Right lobe of liver (tissue), 4 donors: Measurements from ENCODE around the gene UNC79.

Experiments used
- POLR2A ChIP-seq: fragments of 450-650 bp; IDR thresholded peaks from one replicate; pipeline ENCODE4 v1.6.1; 2017; ENCODE audit warnings: antibody characterized with exemption, mild to moderate bottlenecking
- TF ChIP-seq, protein P1 (sequence below), 4 donors: fragments of 200-600 bp in 3 of 4; fragments of 450-650 bp in 1 of 4; IDR thresholded peaks; one replicate each; pipeline versions ENCODE4 v1.5.1 to v1.8.0; 2016 to 2022; ENCODE audit warnings: antibody characterized with exemption in 4 of 4, mild to moderate bottlenecking in 2 of 4
- donor health status: DM: no; HTN: no; CAD: no.
- donor health status: DM: no; HTN: no; CAD: no.
- donor health status: DM: no; HTN: yes; CAD: no.

DNA sequence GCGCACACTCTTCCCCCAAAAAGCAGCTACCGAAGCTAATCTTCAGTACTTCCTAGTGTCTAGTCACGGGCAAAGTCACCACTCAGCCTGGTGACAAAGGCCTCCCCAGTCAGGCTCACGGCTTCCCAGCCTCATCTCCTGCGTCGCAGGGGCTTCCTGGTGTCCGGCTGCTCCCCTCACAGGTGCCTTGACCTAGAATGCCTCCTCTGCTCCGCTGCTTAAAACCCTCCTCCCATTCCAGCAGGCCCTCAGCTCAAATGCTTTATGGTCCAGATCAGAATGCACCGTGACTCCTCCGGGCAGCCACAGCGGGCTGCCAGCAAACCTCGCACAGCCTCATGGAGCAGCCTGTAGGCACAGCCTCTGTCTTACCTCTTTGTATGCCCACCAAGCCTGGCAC, 304.5 kb downstream of the UNC79 start:
- TF ChIP-seq, protein P1, sequence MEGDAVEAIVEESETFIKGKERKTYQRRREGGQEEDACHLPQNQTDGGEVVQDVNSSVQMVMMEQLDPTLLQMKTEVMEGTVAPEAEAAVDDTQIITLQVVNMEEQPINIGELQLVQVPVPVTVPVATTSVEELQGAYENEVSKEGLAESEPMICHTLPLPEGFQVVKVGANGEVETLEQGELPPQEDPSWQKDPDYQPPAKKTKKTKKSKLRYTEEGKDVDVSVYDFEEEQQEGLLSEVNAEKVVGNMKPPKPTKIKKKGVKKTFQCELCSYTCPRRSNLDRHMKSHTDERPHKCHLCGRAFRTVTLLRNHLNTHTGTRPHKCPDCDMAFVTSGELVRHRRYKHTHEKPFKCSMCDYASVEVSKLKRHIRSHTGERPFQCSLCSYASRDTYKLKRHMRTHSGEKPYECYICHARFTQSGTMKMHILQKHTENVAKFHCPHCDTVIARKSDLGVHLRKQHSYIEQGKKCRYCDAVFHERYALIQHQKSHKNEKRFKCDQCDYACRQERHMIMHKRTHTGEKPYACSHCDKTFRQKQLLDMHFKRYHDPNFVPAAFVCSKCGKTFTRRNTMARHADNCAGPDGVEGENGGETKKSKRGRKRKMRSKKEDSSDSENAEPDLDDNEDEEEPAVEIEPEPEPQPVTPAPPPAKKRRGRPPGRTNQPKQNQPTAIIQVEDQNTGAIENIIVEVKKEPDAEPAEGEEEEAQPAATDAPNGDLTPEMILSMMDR (IDR thresholded peaks at IDR 0.05) = no peak
- TF ChIP-seq POLR2A = no peak
